ENCODE data around the gene SLC1A1.
"Not testable (repeated sequence)": the region's sequence is repeated elsewhere in the genome, so short reads cannot be mapped to it uniquely, and the experiment has no call there.

Gene SLC1A1

DNA sequence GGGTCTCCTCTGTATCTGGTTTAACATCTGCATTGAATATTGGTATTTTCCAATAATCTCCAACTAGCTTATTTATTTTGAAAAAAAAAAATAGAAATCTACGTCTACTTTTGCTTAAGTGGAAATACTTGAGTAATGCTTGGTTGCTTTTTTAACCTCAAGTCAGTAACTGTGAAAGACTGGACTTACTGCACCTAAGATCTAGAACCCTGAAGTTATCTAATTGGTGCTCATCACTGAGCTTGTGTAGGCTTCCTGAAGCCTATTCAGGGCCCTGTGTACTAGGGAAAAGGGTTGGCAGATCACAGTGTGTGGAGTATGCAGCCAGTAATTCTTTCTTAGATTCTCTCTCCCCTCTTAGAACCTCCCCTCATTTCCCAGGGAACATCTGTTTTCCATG lies 16.2 kb downstream of the SLC1A1 start:
- no peak for DNase-seq (ENCODE audit: low read depth in 2 of 2)

- DNase-seq (ENCODE audit: low read depth in 2 of 2) = no peak
Observed at GRCh38 chr9:4507306-4508130, 17.2 kb downstream of the SLC1A1 start.

DNA sequence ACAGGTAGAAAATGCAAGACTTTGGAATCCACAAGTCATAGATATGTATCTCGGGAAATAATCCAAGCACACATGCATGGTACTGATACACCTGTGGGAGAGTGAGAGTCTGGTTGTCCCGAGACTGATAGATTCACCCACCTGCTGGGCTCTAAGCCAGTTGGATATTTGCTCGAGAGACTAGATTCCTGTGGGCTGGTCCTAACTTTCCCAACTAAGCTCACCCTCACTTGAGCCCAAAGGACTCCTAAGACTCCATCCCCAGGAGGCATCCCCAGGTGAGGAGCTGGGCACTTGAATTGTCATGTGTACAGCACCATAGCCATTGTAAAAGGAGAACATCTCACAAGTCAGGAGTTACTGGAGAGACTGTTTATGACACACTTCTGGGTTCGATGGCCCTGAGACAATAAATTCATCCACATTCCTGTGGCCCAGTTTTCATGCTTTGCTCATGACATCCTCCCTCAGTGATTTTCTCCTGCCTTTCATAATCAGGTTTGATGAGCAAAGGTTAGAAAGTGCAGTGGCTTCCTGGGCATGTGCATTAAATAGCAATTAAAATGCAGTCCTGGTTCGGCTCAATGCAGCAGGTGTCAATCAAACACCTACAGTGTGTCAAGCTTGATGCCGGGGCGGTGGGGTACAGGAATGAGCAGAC lies 18.1 kb downstream of the SLC1A1 start:
- DNase-seq (ENCODE audit: low read depth in 2 of 2) = no peak

- DNase-seq (ENCODE audit: low read depth in 2 of 2) = no peak
Observed at GRCh38 chr9:4508907-4509589, 18.8 kb downstream of the SLC1A1 start.

- DNase-seq (ENCODE audit: low read depth in 2 of 2) = no peak
Observed at GRCh38 chr9:4509590-4509984, 19.3 kb downstream of the SLC1A1 start.

DNA sequence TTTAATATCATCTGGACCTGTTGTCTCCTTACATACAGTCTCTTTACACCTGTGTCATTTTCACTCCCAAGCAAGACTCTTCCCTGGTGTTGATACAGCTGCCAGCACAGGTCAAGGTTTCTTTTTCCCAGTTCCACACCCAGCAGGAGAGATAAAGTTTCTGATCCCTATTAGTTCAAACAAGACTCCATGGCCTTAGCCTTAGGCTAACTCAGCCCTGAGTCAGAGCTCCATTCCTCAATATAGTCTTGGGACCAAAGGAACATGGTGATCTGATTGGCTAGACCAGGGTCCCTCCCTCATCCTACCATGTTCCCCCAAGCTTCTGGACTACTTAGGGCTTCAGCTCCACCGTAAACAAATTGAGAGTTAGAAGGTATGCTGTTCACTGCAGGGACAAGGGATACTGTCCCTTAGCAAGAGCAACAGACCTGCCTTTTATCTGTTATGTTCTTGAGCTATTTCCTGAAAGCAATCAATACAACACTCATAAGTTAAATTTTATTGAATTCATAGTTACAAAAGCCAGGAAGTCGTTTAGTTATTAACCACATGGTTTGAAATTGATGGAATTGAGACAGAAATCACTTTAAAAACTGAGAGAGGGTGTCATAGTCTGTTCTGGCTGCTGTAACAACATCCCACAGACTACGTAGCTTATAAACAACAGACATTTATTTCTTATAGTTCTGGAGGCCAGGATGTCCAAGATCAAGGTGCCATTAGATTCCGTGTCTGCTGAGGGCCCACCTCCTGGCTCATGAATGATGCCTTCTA lies 20.5 kb downstream of the SLC1A1 start:
- no peak for DNase-seq (ENCODE audit: low read depth in 2 of 2)

DNA sequence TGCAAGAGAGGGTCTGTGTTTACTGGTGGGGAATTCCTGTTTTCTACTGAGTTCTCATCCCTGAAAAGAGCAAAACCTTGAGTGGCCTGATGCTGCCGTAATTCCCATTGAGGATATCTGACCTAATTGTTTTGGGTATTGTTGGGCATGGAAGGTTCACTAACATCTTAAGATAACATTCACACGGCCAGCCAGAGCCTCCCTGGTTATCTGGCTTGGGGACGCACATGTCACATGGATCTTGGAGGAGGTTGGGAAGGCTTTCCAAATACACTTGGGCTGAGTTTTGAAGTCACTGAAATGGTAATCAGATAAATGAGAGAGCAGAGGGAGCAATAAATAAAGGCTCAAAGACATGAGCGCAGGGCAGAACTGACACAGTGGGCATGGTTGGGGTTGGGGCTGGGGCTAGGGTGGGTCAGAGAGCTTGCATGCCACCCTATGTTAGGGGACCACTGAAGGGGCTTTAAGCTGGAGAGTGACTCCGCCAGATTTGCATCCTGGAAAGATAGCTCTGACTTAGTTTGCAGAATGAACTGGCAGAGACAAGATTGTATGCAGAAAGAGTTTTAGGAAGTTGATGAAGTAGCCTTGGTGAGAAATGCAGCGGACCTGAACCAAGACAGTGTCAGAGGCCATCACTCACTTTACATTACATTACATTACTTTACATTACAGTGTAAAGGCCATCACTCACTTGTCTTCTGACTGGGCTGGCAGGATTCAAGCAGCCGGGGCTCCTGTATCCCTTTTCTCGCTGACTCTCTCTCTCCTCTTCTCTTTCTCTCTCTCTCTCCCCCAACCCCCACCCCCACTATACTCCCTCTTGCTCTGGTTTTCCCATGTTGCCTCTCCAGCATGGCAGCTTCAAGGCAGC lies 24.2 kb downstream of the SLC1A1 start:
- no peak for DNase-seq (ENCODE audit: low read depth in 2 of 2)

- no peak for DNase-seq (ENCODE audit: low read depth in 2 of 2)
Observed at GRCh38 chr9:4515958-4516375, 25.7 kb downstream of the SLC1A1 start.

DNA sequence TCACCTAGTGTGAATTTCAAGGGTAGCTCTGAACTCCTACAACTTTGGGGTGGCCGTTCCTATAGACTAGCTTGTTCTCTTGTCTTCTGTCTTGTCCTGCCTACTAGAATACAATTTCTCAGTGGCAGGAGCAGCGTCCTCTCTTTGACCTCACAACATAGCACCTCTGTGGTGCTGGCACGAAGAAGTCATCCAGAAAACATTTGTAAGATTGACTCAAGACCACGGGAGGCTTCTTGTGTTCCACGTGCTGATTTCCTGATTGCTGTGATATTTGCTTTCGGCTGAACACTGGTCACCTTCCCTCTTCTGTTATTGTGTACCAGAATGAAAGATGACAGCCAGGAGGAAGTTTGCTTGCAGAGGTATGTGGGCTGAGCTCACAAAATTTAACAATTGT lies 27.0 kb downstream of the SLC1A1 start:
- DNase-seq (ENCODE audit: low read depth in 2 of 2) = no peak

- no peak for DNase-seq (ENCODE audit: low read depth in 2 of 2)
Observed at GRCh38 chr9:4519604-4520003, 29.3 kb downstream of the SLC1A1 start.

- DNase-seq (ENCODE audit: low read depth in 2 of 2) = no peak
Observed at GRCh38 chr9:4520055-4520454, 29.8 kb downstream of the SLC1A1 start.

GRCh38 chr9:4530375-4530774 lies 40.1 kb downstream of the SLC1A1 start:
- no peak for DNase-seq (ENCODE audit: low read depth in 2 of 2)

- not testable (repeated sequence) for DNase-seq (ENCODE audit: low read depth in 2 of 2)
Observed at GRCh38 chr9:4530831-4531230, 40.6 kb downstream of the SLC1A1 start.

DNA sequence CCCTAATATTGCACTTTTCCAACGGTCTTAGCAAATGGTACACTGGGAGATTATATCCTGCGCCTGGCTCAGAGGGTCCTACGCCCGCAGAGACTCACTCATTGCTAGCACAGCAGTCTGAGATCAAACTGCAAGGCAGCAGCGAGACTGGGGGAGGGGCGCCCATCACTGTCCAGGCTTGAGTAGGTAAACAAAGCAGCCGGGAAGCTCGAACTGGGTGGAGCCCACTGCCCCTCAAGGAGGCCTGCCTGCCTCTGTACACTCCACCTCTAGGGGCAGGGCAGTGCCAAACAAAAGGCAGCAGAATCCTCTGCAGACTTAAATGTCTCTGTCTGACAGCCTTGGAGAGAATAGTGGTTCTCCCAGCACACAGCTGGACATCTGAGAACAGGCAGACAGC lies 41.1 kb downstream of the SLC1A1 start:
- not testable (repeated sequence) for DNase-seq (ENCODE audit: low read depth in 2 of 2)

- DNase-seq (ENCODE audit: low read depth in 2 of 2) = not testable (repeated sequence)
Observed at GRCh38 chr9:4533881-4534280, 43.6 kb downstream of the SLC1A1 start.

- DNase-seq (ENCODE audit: low read depth in 2 of 2) = not testable (repeated sequence)
Observed at GRCh38 chr9:4536196-4536595, 45.9 kb downstream of the SLC1A1 start.

- DNase-seq (ENCODE audit: low read depth in 2 of 2) = no peak
Observed at GRCh38 chr9:4537581-4537980, 47.3 kb downstream of the SLC1A1 start.

- DNase-seq (ENCODE audit: low read depth in 2 of 2) = no peak
Observed at GRCh38 chr9:4538107-4538506, 47.8 kb downstream of the SLC1A1 start.

DNA sequence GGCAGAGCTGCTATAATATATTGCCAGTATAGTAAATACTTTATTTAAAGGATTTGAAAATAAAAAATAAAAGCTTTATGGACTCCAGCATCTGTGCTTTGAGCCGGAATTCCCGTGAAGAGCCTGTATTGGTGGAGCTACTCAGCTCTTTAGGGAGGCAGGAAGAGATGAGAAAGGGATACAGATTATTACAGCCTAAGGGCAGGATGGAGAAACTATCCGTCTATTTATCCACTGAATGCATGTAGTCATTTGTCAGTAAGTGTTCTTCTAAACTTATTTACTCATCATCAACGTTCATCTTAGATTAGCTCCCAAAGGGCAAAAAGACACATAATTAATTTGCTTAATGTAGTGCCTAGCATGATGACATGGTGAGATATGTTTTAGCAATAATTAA lies 48.4 kb downstream of the SLC1A1 start:
- DNase-seq (ENCODE audit: low read depth in 2 of 2) = no peak

- no peak for DNase-seq (ENCODE audit: low read depth in 2 of 2)
Observed at GRCh38 chr9:4540425-4540824, 50.2 kb downstream of the SLC1A1 start.

GRCh38 chr9:4541281-4541680 lies 51.0 kb downstream of the SLC1A1 start:
- DNase-seq (ENCODE audit: low read depth in 2 of 2) = no peak

All from stimulated activated CD8-positive, alpha-beta memory T cell treated with anti-CD3 and anti-CD28 coated beads, Interleukin-7, amount 100 ng/mL, for 1 hour (primary cell).